ENCODE results near the gene AK5. TPM values are rescaled to one million over a fixed set of nuclear protein-coding genes. Genes with fewer than 3 reads are reported as not detected.

AK5 gene
- total and polyA plus RNA-seq, 4 donors, result 0.06 to 3.0 (median 0.15) TPM; not detected in 1

DNA sequence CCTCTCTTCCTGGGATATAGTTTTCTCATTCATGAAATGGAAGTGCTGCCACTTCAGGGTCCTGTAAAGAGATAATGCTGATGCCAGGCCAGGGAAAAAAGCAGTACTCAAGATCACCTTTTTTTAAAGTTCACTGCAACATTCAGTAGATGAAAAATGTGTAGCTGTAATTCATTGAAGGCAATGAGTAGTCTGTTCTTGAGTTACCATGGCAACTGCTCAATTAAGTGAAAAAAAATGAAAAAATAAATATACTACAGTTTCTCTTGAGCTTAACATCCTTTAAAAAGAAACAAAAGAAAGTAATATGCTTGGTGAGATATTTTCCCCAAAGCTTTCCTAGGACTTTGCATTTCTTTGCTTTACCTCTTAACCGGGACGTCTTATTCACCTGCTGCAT is 183.3 kb downstream of the AK5 start:
- no peak overlapping the region for H3K4me3 ChIP-seq
- no peak for ATAC-seq (ENCODE audit: insufficient read depth, low FRiP score)

DNA sequence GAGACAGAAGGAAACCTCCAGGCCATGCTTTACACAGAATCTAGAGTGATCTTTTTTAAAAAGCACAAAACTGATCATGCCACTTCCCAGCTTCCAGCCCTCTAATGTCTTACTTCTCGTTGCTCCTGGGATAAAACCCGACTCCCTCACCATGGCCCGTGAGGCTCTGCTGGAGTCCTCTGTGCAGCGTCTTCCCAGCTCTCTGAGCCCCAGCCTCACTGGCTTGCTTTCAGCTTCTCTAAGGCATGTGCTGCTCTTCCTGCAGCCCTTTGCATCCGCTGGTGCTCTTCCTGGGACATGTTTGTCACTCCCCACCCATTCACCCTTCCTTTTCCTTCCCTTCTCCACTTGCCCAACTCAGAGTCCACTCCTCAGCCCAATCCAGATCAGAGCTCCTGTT is 184.1 kb downstream of the AK5 start:
- 84 to 90% methylated on average over 5 of the region's 5 CpGs for WGBS, 2 donors
- no peak for DNase-seq
- H3K9ac ChIP-seq (ENCODE audit: insufficient read depth in 1 of 2, low read length in 2 of 2), result no peak overlapping the region
- no peaks in the 10 kb centered on the region for H3K9me3 ChIP-seq (ENCODE audit: control insufficient read depth in 4 of 4, insufficient read depth in 3 of 4, low read length in 3 of 4)
- H3K27me3 ChIP-seq (ENCODE audit: control insufficient read depth in 3 of 3, insufficient read depth in 3 of 3, low read length in 2 of 3), result no peaks in the 10 kb centered on the region
- no peak overlapping the region for H3K4me3 ChIP-seq
- no peak overlapping the region for H3K27ac ChIP-seq (ENCODE audit: low read depth in 1 of 2, low read length in 1 of 2)
- no peak for ATAC-seq (ENCODE audit: insufficient read depth, low FRiP score)
- peaks cover 0 to 10% (median 0%) of the 10 kb centered on the region in 5 donors for H3K4me1 ChIP-seq (ENCODE audit: control insufficient read depth in 5 of 5, insufficient read depth in 5 of 5, low read length in 5 of 5)
- TF ChIP-seq, protein P1, sequence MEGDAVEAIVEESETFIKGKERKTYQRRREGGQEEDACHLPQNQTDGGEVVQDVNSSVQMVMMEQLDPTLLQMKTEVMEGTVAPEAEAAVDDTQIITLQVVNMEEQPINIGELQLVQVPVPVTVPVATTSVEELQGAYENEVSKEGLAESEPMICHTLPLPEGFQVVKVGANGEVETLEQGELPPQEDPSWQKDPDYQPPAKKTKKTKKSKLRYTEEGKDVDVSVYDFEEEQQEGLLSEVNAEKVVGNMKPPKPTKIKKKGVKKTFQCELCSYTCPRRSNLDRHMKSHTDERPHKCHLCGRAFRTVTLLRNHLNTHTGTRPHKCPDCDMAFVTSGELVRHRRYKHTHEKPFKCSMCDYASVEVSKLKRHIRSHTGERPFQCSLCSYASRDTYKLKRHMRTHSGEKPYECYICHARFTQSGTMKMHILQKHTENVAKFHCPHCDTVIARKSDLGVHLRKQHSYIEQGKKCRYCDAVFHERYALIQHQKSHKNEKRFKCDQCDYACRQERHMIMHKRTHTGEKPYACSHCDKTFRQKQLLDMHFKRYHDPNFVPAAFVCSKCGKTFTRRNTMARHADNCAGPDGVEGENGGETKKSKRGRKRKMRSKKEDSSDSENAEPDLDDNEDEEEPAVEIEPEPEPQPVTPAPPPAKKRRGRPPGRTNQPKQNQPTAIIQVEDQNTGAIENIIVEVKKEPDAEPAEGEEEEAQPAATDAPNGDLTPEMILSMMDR (IDR thresholded peaks at IDR 0.05; ENCODE audit: control extremely low read depth, extremely low read depth), result no peak
- H3K36me3 ChIP-seq (ENCODE audit: control insufficient read depth in 4 of 4, insufficient read depth in 4 of 4, low read length in 4 of 4), result no peaks in the 10 kb centered on the region

More for the DNA sequence above, 183.3 kb downstream of the AK5 start:
- H3K27ac ChIP-seq (ENCODE audit: low read depth in 1 of 2, low read length in 1 of 2), result no peak overlapping the region
- H3K9ac ChIP-seq (ENCODE audit: insufficient read depth in 1 of 2, low read length in 2 of 2), result no peak overlapping the region
- no peak for DNase-seq
- TF ChIP-seq, protein P1 (IDR thresholded peaks at IDR 0.05; ENCODE audit: control extremely low read depth, extremely low read depth), result no peak
- H3K9me3 ChIP-seq (ENCODE audit: control insufficient read depth in 4 of 4, insufficient read depth in 3 of 4, low read length in 3 of 4), result no peaks in the 10 kb centered on the region
- peaks cover 0 to 10% (median 0%) of the 10 kb centered on the region in 5 donors for H3K4me1 ChIP-seq (ENCODE audit: control insufficient read depth in 5 of 5, insufficient read depth in 5 of 5, low read length in 5 of 5)
- 82 to 95% methylated on average over 2 of the region's 2 CpGs for WGBS, 2 donors
- H3K27me3 ChIP-seq (ENCODE audit: control insufficient read depth in 3 of 3, insufficient read depth in 3 of 3, low read length in 2 of 3), result no peaks in the 10 kb centered on the region
- no peaks in the 10 kb centered on the region for H3K36me3 ChIP-seq (ENCODE audit: control insufficient read depth in 4 of 4, insufficient read depth in 4 of 4, low read length in 4 of 4)

DNA sequence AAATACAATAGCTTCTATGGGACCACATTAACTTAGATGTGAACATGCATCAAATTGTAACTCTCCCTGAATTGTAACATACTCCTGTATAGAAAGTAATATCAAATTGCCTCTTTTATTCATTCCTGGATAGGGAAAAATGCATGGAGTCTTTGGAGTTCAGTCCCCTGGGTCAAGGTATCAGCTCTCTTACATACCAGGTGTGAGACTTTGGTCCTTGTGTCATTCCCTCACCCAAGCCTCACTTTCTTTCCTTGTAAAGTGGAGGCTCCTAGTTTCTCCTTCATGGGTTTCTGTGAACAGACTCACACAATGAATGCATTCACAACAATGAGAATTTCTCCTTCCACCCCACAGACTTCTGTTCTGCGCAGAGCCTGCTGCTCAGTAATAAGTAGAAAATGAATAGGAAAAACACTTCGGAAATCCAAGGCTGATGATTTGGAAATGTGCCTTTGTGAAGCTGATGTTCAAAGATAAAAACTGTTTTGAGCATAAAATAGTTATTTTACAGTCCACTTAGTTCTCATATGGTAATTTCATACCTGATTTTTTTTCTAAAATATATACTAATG is 185.3 kb downstream of the AK5 start:
- ATAC-seq (ENCODE audit: insufficient read depth, low FRiP score), result no peak
- no peaks in the 10 kb centered on the region for H3K36me3 ChIP-seq (ENCODE audit: control insufficient read depth in 4 of 4, insufficient read depth in 4 of 4, low read length in 4 of 4)
- DNase-seq, result no peak
- no peak overlapping the region for H3K4me3 ChIP-seq
- H3K27me3 ChIP-seq (ENCODE audit: control insufficient read depth in 3 of 3, insufficient read depth in 3 of 3, low read length in 2 of 3), result no peaks in the 10 kb centered on the region
- no peak overlapping the region for H3K9ac ChIP-seq (ENCODE audit: insufficient read depth in 1 of 2, low read length in 2 of 2)
- H3K4me1 ChIP-seq (ENCODE audit: control insufficient read depth in 5 of 5, insufficient read depth in 5 of 5, low read length in 5 of 5), result peaks cover 0 to 10% (median 0%) of the 10 kb centered on the region in 5 donors
- peaks cover 0 to 1% (median 0%) of the 10 kb centered on the region in 4 donors for H3K9me3 ChIP-seq (ENCODE audit: control insufficient read depth in 4 of 4, insufficient read depth in 3 of 4, low read length in 3 of 4)
- no peak overlapping the region for H3K27ac ChIP-seq (ENCODE audit: low read depth in 1 of 2, low read length in 1 of 2)
- whole genome bisulfite sequencing, 2 donors, result 93 to 96% methylated on average over 2 of the region's 2 CpGs
- TF ChIP-seq, protein P1 (IDR thresholded peaks at IDR 0.05; ENCODE audit: control extremely low read depth, extremely low read depth), result no peak

DNA sequence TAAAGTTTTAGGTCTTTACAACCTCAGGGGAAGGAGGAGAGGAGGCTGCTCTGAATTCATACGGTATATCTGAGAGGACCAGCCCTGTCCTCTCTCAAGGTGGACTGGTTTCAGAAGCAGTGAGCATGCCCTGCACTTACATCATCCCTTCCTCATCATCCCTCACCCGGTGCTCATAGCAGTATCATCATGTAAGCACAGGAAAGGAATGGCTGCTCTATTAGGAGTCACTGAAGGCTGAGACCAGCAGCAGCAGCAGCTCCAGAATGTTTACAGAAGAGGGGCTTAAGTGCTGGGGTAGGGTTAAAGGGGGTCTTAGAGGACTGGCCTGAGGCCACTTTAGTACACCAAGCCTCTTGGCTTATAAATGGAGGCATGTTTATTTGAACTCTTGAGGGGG is 185.9 kb downstream of the AK5 start:
- ATAC-seq (ENCODE audit: insufficient read depth, low FRiP score), result no peak
- H3K27ac ChIP-seq (ENCODE audit: low read depth in 1 of 2, low read length in 1 of 2), result no peak overlapping the region
- H3K9me3 ChIP-seq (ENCODE audit: control insufficient read depth in 4 of 4, insufficient read depth in 3 of 4, low read length in 3 of 4), result peaks cover 0 to 3% (median 0%) of the 10 kb centered on the region in 4 donors
- no peak overlapping the region for H3K9ac ChIP-seq (ENCODE audit: insufficient read depth in 1 of 2, low read length in 2 of 2)
- no peaks in the 10 kb centered on the region for H3K36me3 ChIP-seq (ENCODE audit: control insufficient read depth in 4 of 4, insufficient read depth in 4 of 4, low read length in 4 of 4)
- peaks cover 0 to 10% (median 0%) of the 10 kb centered on the region in 5 donors for H3K4me1 ChIP-seq (ENCODE audit: control insufficient read depth in 5 of 5, insufficient read depth in 5 of 5, low read length in 5 of 5)
- no peaks in the 10 kb centered on the region for H3K27me3 ChIP-seq (ENCODE audit: control insufficient read depth in 3 of 3, insufficient read depth in 3 of 3, low read length in 2 of 3)
- TF ChIP-seq, protein P1 (IDR thresholded peaks at IDR 0.05; ENCODE audit: control extremely low read depth, extremely low read depth), result no peak
- WGBS, 2 donors, result 60 to 67% methylated on average over 2 of the region's 2 CpGs
- H3K4me3 ChIP-seq, result no peak overlapping the region
- no peak for DNase-seq

Measured in lung (tissue), 12 donors.